ENCODE measurements around the gene CELSR1. TPM values are rescaled to one million over a fixed set of nuclear protein-coding genes. Genes with fewer than 3 reads are reported as not detected.

CELSR1 gene
- total and polyA plus RNA-seq, 2 of the 13 experiments (the other 11 are each of a cell fraction or from before 2014, with no cell fraction given), result 0.78 to 1.8 TPM

DNA sequence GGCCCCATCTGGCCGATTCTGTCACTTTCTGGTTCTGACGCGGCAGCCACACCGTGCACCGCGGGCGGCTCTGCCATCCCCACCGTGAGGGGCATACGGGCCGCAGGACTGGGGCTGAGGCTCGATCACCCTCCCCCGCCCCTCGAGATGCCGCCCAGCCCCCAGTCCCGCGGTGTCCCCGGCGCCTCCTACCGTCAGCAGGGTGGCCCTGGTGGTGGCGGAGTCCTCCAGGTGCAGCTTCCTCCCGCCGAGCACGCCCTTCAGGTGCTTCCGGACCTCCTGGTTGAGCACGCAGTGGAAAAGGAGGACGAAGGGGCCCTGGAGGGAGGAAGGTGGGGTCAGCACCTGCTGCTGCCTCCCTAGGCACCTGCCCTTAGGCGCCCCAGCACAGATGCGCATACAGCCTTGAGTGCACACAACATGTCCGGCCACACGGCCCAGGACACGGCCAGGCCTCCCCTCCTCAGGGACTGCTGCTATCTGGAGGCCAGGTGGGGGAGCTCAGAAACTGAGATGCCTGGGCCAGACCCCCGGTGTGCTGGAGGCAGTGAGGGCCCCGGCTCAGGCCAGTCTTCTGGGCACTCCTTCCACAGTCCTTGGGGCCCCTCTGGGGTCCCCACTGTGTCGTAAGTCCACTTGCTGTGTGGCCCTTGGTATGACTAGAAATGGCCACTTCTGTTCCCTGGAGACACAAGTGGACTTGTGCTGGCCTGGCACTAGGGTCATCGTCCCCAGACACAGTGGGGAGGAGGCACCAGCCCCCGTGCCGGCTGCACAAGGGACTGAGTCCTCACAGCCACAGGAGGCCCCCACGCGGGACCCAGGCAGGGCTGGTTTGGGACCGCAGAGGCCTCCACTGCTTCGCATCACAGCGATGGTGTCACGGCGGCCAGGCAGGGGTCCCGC is 170.4 kb downstream of the CELSR1 start (continued):
- TF ChIP-seq ZNF547 (CRISPR knock-in tag; IDR thresholded peaks at IDR 0.05), result no peak

DNA sequence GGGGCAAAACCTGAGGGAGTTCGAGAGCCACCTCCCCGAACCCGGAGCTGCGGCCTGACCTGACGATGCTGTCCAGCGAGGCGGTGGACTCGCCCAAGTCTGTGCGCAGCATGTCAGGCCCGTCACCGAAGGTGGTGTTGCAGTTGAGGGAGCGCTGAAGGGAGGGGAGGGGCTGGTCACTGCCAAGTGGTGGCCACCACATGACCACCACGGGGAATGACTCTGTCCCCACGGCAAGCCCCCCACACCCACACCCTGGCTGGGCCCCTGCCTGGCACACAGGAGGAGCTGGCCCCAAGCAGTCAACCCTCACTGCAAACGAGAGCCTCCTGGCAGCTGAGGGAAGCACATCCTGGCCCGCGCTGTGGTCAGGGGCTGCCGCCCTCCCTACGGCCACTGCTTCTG is 171.1 kb downstream of the CELSR1 start:
- H3K4me1 ChIP-seq (ENCODE audit: insufficient read depth, low read length), result peaks cover 50% of the 10 kb centered on the region
- H4K20me1 ChIP-seq (ENCODE audit: insufficient read depth, low read length), result no peaks in the 10 kb centered on the region
- ChIA-PET POLR2A (no interaction called here), CTCF (ENCODE audit: low intra/inter-chr PET ratio, low total read pairs) (interaction anchor here (2.3 to 3.0 kb wide), 2 partner anchors 24 to 176 kb away, joined by 15 to 48 read pairs; no protein-coding TSS in a partner anchor)
- intact Hi-C loops (cut with micrococcal nuclease; ENCODE audit: unreplicated experiment), result no loop called here
- no peaks in the 10 kb centered on the region for H3K79me2 ChIP-seq (ENCODE audit: insufficient read depth, low read length)
- no peaks in the 10 kb centered on the region for H3K27me3 ChIP-seq (ENCODE audit: control insufficient read depth in 1 of 2, insufficient read depth in 2 of 2, low read length in 2 of 2)
- no peak for TF ChIP-seq ZNF777 (CRISPR knock-in tag; IDR thresholded peaks at IDR 0.05)
- TF ChIP-seq ZNF850 (CRISPR knock-in tag; conservative IDR thresholded peaks at IDR 0.05), result no peak
- no peak for TF ChIP-seq BCL6 (CRISPR knock-in tag; IDR thresholded peaks at IDR 0.05)
- TF ChIP-seq ZNF224 (CRISPR knock-in tag; IDR thresholded peaks at IDR 0.05), result no peak
- TF ChIP-seq NRL (CRISPR knock-in tag; IDR thresholded peaks at IDR 0.05; ENCODE audit: borderline replicate concordance), result no peak
- TF ChIP-seq PCBP1 (IDR thresholded peaks at IDR 0.05; ENCODE audit: borderline replicate concordance, low read depth, low read length), result 0 out of 2 replicates have a peak, but pooled peaks have one; percentile 74
- ATAC-seq (no peak), DNase-seq (ENCODE audit: low spot score) (no peak), FAIRE-seq (no peak)
- 99% methylated on average over 11 of the region's 19 CpGs for WGBS (ENCODE audit: low lambda C conversion rate)
- no TSS peak for BruUV-seq (replicated peaks)
- no peak overlapping the region for H3K9ac ChIP-seq (ENCODE audit: insufficient read depth, low read depth, low read length)
- no peaks in the 10 kb centered on the region for H3K36me3 ChIP-seq (replicated peaks in 1 of 2; ENCODE audit: control insufficient read depth in 1 of 2, insufficient read depth in 2 of 2, low read length in 2 of 2)
- H3K4me2 ChIP-seq (ENCODE audit: low read depth, low read length), result no peak overlapping the region
- in situ Hi-C loops (cut with HindIII; ENCODE audit: extremely low pct_ligation_motif_present, low pct_unique_long_range_greater_than_20kb), result loop anchor here (5.0 kb wide), 2 partner anchors 76 to 171 kb away; partner anchors contain the start of gene CELSR1
- H3K9me3 ChIP-seq (ENCODE audit: low read length), result no peaks in the 10 kb centered on the region
- H3K4me3 ChIP-seq (replicated peaks in 1 of 3; ENCODE audit: insufficient read depth in 1 of 3, low read depth in 2 of 3, low read length in 3 of 3), result no peak overlapping the region
- no peak overlapping the region for H2AFZ ChIP-seq (ENCODE audit: low read length)
- no peak overlapping the region for H3K27ac ChIP-seq (ENCODE audit: extremely low read length, insufficient read depth, low read length)
